Gastrocnemius medialis (tissue), 4 donors: ENCODE data around the gene PLA2G6. TPM values are rescaled to one million over a fixed set of nuclear protein-coding genes. Genes with fewer than 3 reads are reported as not detected.

Source experiments
- ATAC-seq, 2 donors: fragments of 150-250 bp; one replicate each; pipeline ENCODE4 v1.9.1; 2016
- DNase-seq, 2 donors: peaks; one replicate each; pipeline ENCODE4 v3.0.0-alpha.2; 2019
- H3K27ac ChIP-seq, 4 donors: fragments of 200-600 bp; sonication (generic); 1 replicate in 1 of 4; 2 replicates in 3 of 4; pipeline ENCODE4 v1.5.1; 2016 to 2018; ENCODE audit warnings: mild to moderate bottlenecking in 2 of 4, moderate library complexity in 1 of 4
- H3K27me3 ChIP-seq, 3 donors: fragments of 200-600 bp; sonication (generic) in 2 of 3; 1 replicate in 1 of 3; 2 replicates in 2 of 3; pipeline versions ENCODE4 v1.5.1 to v1.6.0; 2016 to 2019; ENCODE audit warnings: mild to moderate bottlenecking in 1 of 3, moderate library complexity in 1 of 3
- H3K36me3 ChIP-seq, 2 donors: fragments of 200-600 bp; sonication (generic) in 1 of 2; one replicate each; pipeline ENCODE4 v1.5.1; 2017 to 2018
- H3K4me1 ChIP-seq, 2 donors: fragments of 200-600 bp; sonication (generic) in 1 of 2; one replicate each; pipeline ENCODE4 v1.5.1; 2016 to 2017; ENCODE audit warnings: mild to moderate bottlenecking in 2 of 2
- H3K4me3 ChIP-seq, 4 donors: fragments of 200-600 bp; sonication (generic) in 3 of 4; 1 replicate in 1 of 4; 2 replicates in 3 of 4; pipeline ENCODE4 v1.5.1; 2016 to 2019; ENCODE audit warnings: mild to moderate bottlenecking in 2 of 4
- H3K9me3 ChIP-seq, 3 donors: fragments of 200-600 bp; sonication (generic) in 2 of 3; 1 replicate in 1 of 3; 2 replicates in 2 of 3; pipeline ENCODE4 v1.5.1; 2016 to 2019
- CTCF ChIP-seq, 5 experiments: fragments of 450-650 bp in 3 of 5; fragments of 200-600 bp in 2 of 5; sonication (generic) in 2 of 5; IDR thresholded peaks in 4 of 5; conservative IDR thresholded peaks in 1 of 5; 1 replicate in 4 of 5; 2 replicates in 1 of 5; pipeline ENCODE4 v1.5.1; 2016 to 2019; ENCODE audit warnings: antibody characterized with exemption in 5 of 5, mild to moderate bottlenecking in 3 of 5, moderate library complexity in 3 of 5
- POLR2A ChIP-seq, 2 donors: fragments of 450-650 bp; IDR thresholded peaks; one replicate each; pipeline ENCODE4 v1.6.1; 2017; ENCODE audit warnings: antibody characterized with exemption in 2 of 2, mild to moderate bottlenecking in 2 of 2, moderate library complexity in 2 of 2
- in situ Hi-C, 4 donors: fragments of 200-750 bp; cut with MboI; loops; one replicate each; pipeline versions ENCODE4 v1.15.0 to v1.8.0; 2017; ENCODE audit warnings: low sequenced_read_pairs in 4 of 4
- intact Hi-C: fragments of 100-400 bp; cut with DNase I; formaldehyde crosslinking; loops from one replicate; pipeline ENCODE4 v1.15.1; 2023; ENCODE audit warnings: low total_unique reads
- total RNA-seq, 4 donors: library from RNA; depleted of rRNA; stranded (reverse); fragments of >200 nt; gene quantifications; one replicate each; pipeline versions ENCODE4 v1.1.0 to v1.2.3, GENCODE V29; 2016

Gene PLA2G6
- total RNA-seq, 4 donors from 2014 or later = 9.1 to 19.5 (median 12.1) TPM

DNA sequence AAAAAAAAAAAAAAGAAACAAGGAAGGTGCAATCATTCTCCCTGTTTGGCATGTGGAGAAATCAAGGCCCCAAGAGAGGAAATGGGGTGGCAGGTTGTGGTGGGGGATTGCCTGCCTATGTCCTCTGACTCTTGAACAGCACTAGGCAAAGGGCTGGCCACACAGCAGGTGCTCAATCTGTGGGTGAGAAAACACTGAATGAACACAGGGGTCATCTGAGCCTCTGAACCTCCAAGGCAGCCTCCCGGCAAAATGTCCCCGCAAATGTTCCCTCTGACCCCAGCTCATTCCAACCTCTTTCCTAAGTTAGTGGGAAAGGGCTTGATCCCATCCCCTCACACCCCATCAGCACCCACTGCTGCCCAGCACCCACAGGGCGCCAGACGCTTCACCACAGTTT is 4.6 kb downstream of the PLA2G6 start:
- in situ Hi-C loops = no loop called here
- intact Hi-C loops = loop anchor here (2.0 to 10.0 kb wide), 2 partner anchors 108 to 528 kb away; partner anchors contain the start of genes GTPBP1 and JOSD1
- no peak overlapping the region for H3K4me3 ChIP-seq

DNA sequence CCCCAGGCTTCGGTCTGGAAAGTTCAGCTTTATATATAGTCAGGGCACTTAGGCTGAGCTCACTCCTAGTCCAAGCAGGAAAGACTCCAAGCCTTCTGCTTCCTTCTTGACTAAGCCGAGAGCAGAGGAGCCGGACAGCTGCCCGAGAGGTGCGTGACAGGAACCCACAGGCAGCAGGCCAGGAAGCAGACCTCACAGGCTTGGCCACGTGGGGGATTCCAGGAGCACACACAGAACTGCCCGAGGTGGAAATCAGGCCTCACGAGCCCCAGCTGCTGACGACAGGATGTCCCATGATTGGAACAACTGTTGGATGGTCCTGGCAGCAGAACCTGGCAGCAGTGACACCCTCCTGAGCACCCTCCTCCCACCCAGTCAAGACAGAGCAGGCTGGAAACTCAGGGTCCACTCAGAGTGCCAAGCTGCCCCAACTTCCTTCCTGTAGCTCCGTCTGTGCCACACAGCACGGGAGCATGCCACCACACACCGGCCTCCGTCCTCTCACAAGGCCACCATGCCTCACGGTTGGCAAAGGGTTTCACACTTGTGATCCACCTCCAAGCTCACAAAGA is 5.4 kb downstream of the PLA2G6 start:
- no peak overlapping the region for H3K4me3 ChIP-seq
- peak; percentile 97 to 99 for DNase-seq
- in situ Hi-C loops (no loop called here), intact Hi-C loops (loop anchor here (1.0 to 10.0 kb wide), 3 partner anchors 16 to 529 kb away; partner anchors contain the start of genes GTPBP1 and JOSD1)
- peak overlapping the region; percentile 93 to 97 (median 96) for H3K27ac ChIP-seq
- TF ChIP-seq POLR2A (IDR thresholded peaks at IDR 0.05) (peak; percentile 73 to 90), CTCF (IDR thresholded peaks at IDR 0.05 in 4 of 5, conservative IDR thresholded peaks at IDR 0.05 in 1 of 5) (peak in 1 of 5 experiments; percentile 27)
- no peaks in the 10 kb centered on the region for H3K36me3 ChIP-seq
- no peaks in the 10 kb centered on the region for H3K27me3 ChIP-seq
- peak; percentile 53 to 66 for ATAC-seq
- no peaks in the 10 kb centered on the region for H3K9me3 ChIP-seq
- H3K4me1 ChIP-seq = peaks cover 68 to 76% of the 10 kb centered on the region in 2 donors

More for the DNA sequence above, 4.6 kb downstream of the PLA2G6 start:
- Histone ChIP-seq H3K36me3 (no peaks in the 10 kb centered on the region), H3K27me3 (no peaks in the 10 kb centered on the region), H3K4me1 (peaks cover 66 to 72% of the 10 kb centered on the region in 2 donors), H3K27ac (peak overlapping the region; percentile 93 to 97 (median 96)), H3K9me3 (no peaks in the 10 kb centered on the region)
- ATAC-seq (no peak), DNase-seq (peak in 1 of 2 donors; percentile 18)
- TF ChIP-seq POLR2A (IDR thresholded peaks at IDR 0.05) = no peak
- no peak for TF ChIP-seq CTCF (IDR thresholded peaks at IDR 0.05 in 4 of 5, conservative IDR thresholded peaks at IDR 0.05 in 1 of 5)

GRCh38 chr22:38175206-38176118 is 6.2 kb downstream of the PLA2G6 start:
- intact Hi-C loops (loop anchor here (1.0 to 10.0 kb wide), 3 partner anchors 17 to 529 kb away; partner anchors contain the start of genes GTPBP1 and JOSD1), in situ Hi-C loops (no loop called here)
- Histone ChIP-seq H3K27me3 (no peaks in the 10 kb centered on the region), H3K4me1 (peaks cover 61 to 72% of the 10 kb centered on the region in 2 donors), H3K36me3 (no peaks in the 10 kb centered on the region), H3K4me3 (no peak overlapping the region), H3K27ac (peak overlapping the region; percentile 93 to 97 (median 96)), H3K9me3 (no peaks in the 10 kb centered on the region)
- DNase-seq (no peak), ATAC-seq (no peak)
- TF ChIP-seq CTCF (IDR thresholded peaks at IDR 0.05 in 4 of 5, conservative IDR thresholded peaks at IDR 0.05 in 1 of 5) = no peak
- no peak for TF ChIP-seq POLR2A (IDR thresholded peaks at IDR 0.05)

DNA sequence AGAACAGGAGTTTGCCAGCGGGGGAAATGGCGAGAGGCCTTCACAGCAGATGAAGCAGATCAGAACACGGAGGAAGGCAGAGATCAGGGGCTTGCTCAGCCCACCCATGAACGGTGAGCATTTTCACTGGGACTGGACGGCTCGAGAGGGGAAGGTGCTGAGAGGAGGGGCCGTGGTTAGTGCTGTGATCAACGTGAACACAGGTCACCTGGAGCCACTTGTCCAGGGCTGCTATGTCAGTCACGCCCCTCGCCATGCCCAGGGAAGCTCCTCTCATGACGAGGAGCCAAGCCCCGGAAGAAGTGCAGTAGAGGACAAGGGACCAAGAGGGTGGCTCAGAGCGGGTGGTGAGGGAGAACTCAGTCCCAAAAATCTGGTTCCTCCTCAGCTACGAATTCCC is 7.0 kb downstream of the PLA2G6 start:
- no peak for DNase-seq
- no peaks in the 10 kb centered on the region for H3K27me3 ChIP-seq
- peak overlapping the region; percentile 93 to 97 (median 96) for H3K27ac ChIP-seq
- TF ChIP-seq POLR2A (IDR thresholded peaks at IDR 0.05) (no peak), CTCF (IDR thresholded peaks at IDR 0.05 in 4 of 5, conservative IDR thresholded peaks at IDR 0.05 in 1 of 5) (no peak)
- H3K9me3 ChIP-seq = no peaks in the 10 kb centered on the region
- no peak for ATAC-seq
- H3K4me1 ChIP-seq = peaks cover 61 to 73% of the 10 kb centered on the region in 2 donors
- in situ Hi-C loops = no loop called here
- intact Hi-C loops = loop anchor here (10.0 kb wide), 1 partner anchor 530 kb away; the partner anchor contains the start of genes GTPBP1 and JOSD1
- H3K4me3 ChIP-seq = no peak overlapping the region
- H3K36me3 ChIP-seq = no peaks in the 10 kb centered on the region
